Measurements from ENCODE around the gene RASSF8. TPM values are rescaled to one million over a fixed set of nuclear protein-coding genes. Genes with fewer than 3 reads are reported as not detected.

RASSF8 gene
- total and polyA plus RNA-seq, 8 donors, result 3.7 to 66.8 (median 10.5) TPM

GRCh38 chr12:26021534-26021933 is 63.1 kb downstream of the RASSF8 start:
- no peak for DNase-seq
- Histone ChIP-seq H3K36me3 (no peaks in the 10 kb centered on the region), H3K4me1 (peaks cover 0 to 24% (median 10%) of the 10 kb centered on the region in 4 donors), H3K27me3 (no peaks in the 10 kb centered on the region), H3K4me3 (no peak overlapping the region), H3K9me3 (no peaks in the 10 kb centered on the region), H3K27ac (no peak overlapping the region)
- intact Hi-C loops (cut with DNase I; ENCODE audit: low total_unique reads), result loop anchor here (10.0 kb wide), 1 partner anchor 587 kb away; no protein-coding TSS in a partner anchor
- TF ChIP-seq EP300 (IDR thresholded peaks at IDR 0.05), result no peak
- TF ChIP-seq POLR2A (IDR thresholded peaks at IDR 0.05), result no peak
- TF ChIP-seq, protein P1, sequence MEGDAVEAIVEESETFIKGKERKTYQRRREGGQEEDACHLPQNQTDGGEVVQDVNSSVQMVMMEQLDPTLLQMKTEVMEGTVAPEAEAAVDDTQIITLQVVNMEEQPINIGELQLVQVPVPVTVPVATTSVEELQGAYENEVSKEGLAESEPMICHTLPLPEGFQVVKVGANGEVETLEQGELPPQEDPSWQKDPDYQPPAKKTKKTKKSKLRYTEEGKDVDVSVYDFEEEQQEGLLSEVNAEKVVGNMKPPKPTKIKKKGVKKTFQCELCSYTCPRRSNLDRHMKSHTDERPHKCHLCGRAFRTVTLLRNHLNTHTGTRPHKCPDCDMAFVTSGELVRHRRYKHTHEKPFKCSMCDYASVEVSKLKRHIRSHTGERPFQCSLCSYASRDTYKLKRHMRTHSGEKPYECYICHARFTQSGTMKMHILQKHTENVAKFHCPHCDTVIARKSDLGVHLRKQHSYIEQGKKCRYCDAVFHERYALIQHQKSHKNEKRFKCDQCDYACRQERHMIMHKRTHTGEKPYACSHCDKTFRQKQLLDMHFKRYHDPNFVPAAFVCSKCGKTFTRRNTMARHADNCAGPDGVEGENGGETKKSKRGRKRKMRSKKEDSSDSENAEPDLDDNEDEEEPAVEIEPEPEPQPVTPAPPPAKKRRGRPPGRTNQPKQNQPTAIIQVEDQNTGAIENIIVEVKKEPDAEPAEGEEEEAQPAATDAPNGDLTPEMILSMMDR (IDR thresholded peaks at IDR 0.05), result no peak
- TF ChIP-seq POLR2AphosphoS5 (IDR thresholded peaks at IDR 0.05), result no peak
- WGBS, 5 donors, result 70 to 89% (median 82%) methylated on average over 2 of the region's 2 CpGs

DNA sequence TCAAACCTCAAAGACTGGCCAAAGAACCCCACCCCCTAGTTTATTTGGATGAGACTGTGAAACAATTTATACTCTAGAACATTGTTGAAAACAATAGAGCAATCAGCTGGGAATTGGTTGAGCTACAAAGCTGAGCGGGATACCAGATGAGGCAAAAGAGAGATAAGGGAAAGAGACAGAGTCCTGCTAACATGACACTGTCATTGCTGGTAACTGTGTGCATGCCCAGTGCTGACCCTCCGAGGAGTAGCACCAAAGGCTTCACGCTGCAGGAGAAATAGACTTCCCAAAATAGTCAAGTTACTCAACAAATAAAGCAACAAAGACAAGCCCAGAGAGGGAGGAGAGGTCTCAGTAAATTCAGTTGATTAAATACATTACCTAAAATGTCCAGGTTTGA is 63.6 kb downstream of the RASSF8 start:
- no peaks in the 10 kb centered on the region for H3K36me3 ChIP-seq
- no peaks in the 10 kb centered on the region for H3K9me3 ChIP-seq
- H3K27ac ChIP-seq, result no peak overlapping the region
- 91 to 95% (median 94%) methylated on average over 3 of the region's 3 CpGs for WGBS, 5 donors
- intact Hi-C loops (cut with DNase I; ENCODE audit: low total_unique reads), result loop anchor here (10.0 kb wide), 1 partner anchor 587 kb away; no protein-coding TSS in a partner anchor
- TF ChIP-seq POLR2AphosphoS5 (IDR thresholded peaks at IDR 0.05), result no peak
- TF ChIP-seq, protein P1 (IDR thresholded peaks at IDR 0.05), result no peak
- no peak for TF ChIP-seq POLR2A (IDR thresholded peaks at IDR 0.05)
- TF ChIP-seq EP300 (IDR thresholded peaks at IDR 0.05), result no peak
- peaks cover 0 to 21% (median 8%) of the 10 kb centered on the region in 4 donors for H3K4me1 ChIP-seq
- DNase-seq, result no peak
- no peak overlapping the region for H3K4me3 ChIP-seq
- no peaks in the 10 kb centered on the region for H3K27me3 ChIP-seq

- 94 to 100% (median 100%) methylated on average over 1 of the region's 1 CpG for WGBS, 5 donors
- DNase-seq, result no peak
- H3K9me3 ChIP-seq, result no peaks in the 10 kb centered on the region
- H3K27me3 ChIP-seq, result no peaks in the 10 kb centered on the region
- H3K27ac ChIP-seq, result no peak overlapping the region
- intact Hi-C loops (cut with DNase I; ENCODE audit: low total_unique reads), result loop anchor here (10.0 kb wide), 1 partner anchor 592 kb away; no protein-coding TSS in a partner anchor
- H3K4me3 ChIP-seq, result no peak overlapping the region
- TF ChIP-seq POLR2A (IDR thresholded peaks at IDR 0.05) (no peak), EP300 (IDR thresholded peaks at IDR 0.05) (no peak), POLR2AphosphoS5 (IDR thresholded peaks at IDR 0.05) (no peak)
- TF ChIP-seq, protein P1 (IDR thresholded peaks at IDR 0.05), result no peak
- H3K4me1 ChIP-seq, result peaks cover 0 to 45% (median 21%) of the 10 kb centered on the region in 4 donors
- H3K36me3 ChIP-seq, result no peaks in the 10 kb centered on the region
Measured at GRCh38 chr12:26026713-26027112, 68.2 kb downstream of the RASSF8 start.

DNA sequence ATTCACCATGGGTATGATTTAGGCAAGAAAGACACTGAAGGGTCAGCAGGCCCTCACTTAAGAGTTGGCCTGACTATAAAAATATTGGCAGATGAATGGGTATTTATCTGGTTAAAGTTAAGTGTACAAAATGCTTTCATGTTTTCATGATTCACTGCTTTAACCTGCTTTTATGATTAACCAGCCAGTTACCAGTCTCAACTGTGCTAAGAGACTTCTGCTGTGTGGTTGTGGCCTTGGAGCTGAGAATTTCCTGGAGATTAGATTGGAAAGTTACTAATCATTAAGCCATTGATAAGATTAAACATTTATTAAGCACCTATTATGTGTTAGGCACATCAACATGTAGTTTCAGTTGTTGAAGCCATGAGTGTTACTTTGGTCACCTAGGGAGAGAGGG is 68.9 kb downstream of the RASSF8 start:
- Histone ChIP-seq H3K36me3 (no peaks in the 10 kb centered on the region), H3K27ac (no peak overlapping the region), H3K27me3 (no peaks in the 10 kb centered on the region), H3K9me3 (no peaks in the 10 kb centered on the region), H3K4me3 (no peak overlapping the region), H3K4me1 (peaks cover 0 to 52% (median 24%) of the 10 kb centered on the region in 4 donors)
- intact Hi-C loops (cut with DNase I; ENCODE audit: low total_unique reads), result loop anchor here (10.0 kb wide), 1 partner anchor 593 kb away; no protein-coding TSS in a partner anchor
- TF ChIP-seq, protein P1 (IDR thresholded peaks at IDR 0.05), result no peak
- TF ChIP-seq POLR2AphosphoS5 (IDR thresholded peaks at IDR 0.05), result no peak
- TF ChIP-seq EP300 (IDR thresholded peaks at IDR 0.05), result no peak
- no peak for TF ChIP-seq POLR2A (IDR thresholded peaks at IDR 0.05)
- no peak for DNase-seq
